Measurements from ENCODE around the gene CPNE4.
A peak's percentile ranks its signal among the peaks of the same experiment; 100 is the strongest.

Gene CPNE4

GRCh38 chr3:132034486-132035464 is at the start of gene CPNE4:
TSS of gene CPNE4 (minus strand) at chr3:132035014.
- TF ChIP-seq CTCF (IDR thresholded peaks at IDR 0.05; ENCODE audit: insufficient read depth, low read length, missing control alignments), result peak; percentile 97
- ChIA-PET POLR2A (no interaction called here), CTCF (interaction anchor here (0.6 to 10.0 kb wide), 42 partner anchors 8 to 1002 kb away, joined by 3 to 454 read pairs (median 4); no protein-coding TSS in a partner anchor)

GRCh38 chr3:132083583-132084279 is 48.9 kb upstream of the CPNE4 start:
- CTCF ChIA-PET, result interaction anchor here (1.6 kb wide), 1 partner anchor 46 kb away, joined by 3 read pairs; no protein-coding TSS in a partner anchor
- no peak overlapping the region for H3K4me3 ChIP-seq (ENCODE audit: low read depth, low read length)
- TF ChIP-seq CTCF (IDR thresholded peaks at IDR 0.05; ENCODE audit: insufficient read depth, low read length, missing control alignments), result no peak
- no peak for DNase-seq (ENCODE audit: low read depth, low spot score)
- POLR2A ChIA-PET, result no interaction called here

More at GRCh38 chr3:132034486-132035464, at the start of gene CPNE4:
- peak within 1 kb of the TSS; percentile 36 for H3K4me3 ChIP-seq (ENCODE audit: low read depth, low read length)
- no peak for DNase-seq (ENCODE audit: low read depth, low spot score)

DNA sequence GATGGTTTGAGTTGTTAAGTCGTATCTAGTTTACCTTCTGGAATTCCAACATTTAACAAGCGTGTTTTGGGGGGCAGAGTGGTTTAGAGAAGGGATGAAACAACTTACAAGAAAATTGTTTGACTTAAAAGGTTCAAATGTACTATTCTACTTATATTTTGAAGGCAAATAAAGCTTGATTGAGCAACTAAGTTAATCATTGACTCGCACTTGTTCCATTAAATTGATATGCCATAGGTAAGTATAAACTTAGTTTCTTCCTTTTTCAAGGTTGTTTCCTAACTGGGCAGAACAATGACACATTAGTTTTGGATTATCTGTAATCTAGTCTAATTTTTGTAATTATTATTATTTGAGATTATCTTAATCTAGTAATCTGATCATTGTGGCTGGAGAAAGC is 48.3 kb upstream of the CPNE4 start:
- H3K4me3 ChIP-seq (ENCODE audit: low read depth, low read length), result no peak overlapping the region
- POLR2A ChIA-PET, result no interaction called here
- no peak for DNase-seq (ENCODE audit: low read depth, low spot score)
- TF ChIP-seq CTCF (IDR thresholded peaks at IDR 0.05; ENCODE audit: insufficient read depth, low read length, missing control alignments), result no peak
- CTCF ChIA-PET, result interaction anchor here (1.6 kb wide), 1 partner anchor 45 kb away, joined by 3 read pairs; no protein-coding TSS in a partner anchor

- CTCF ChIA-PET, result interaction anchor here (1.3 kb wide), 1 partner anchor 40 kb away, joined by 3 read pairs; no protein-coding TSS in a partner anchor
- H3K4me3 ChIP-seq (ENCODE audit: low read depth, low read length), result no peak overlapping the region
- no peak for DNase-seq (ENCODE audit: low read depth, low spot score)
- TF ChIP-seq CTCF (IDR thresholded peaks at IDR 0.05; ENCODE audit: insufficient read depth, low read length, missing control alignments), result no peak
- POLR2A ChIA-PET, result no interaction called here
These were observed 44.3 kb upstream of the CPNE4 start for GRCh38 chr3:132079147-132079546.

GRCh38 chr3:132073771-132074170 is 39.0 kb upstream of the CPNE4 start:
- no peak overlapping the region for H3K4me3 ChIP-seq (ENCODE audit: low read depth, low read length)
- no peak for DNase-seq (ENCODE audit: low read depth, low spot score)
- no peak for TF ChIP-seq CTCF (IDR thresholded peaks at IDR 0.05; ENCODE audit: insufficient read depth, low read length, missing control alignments)
- ChIA-PET CTCF (interaction anchor here (0.7 to 1.5 kb wide), 2 partner anchors 34 to 39 kb away, joined by 3 to 5 read pairs; partner anchors contain the start of gene CPNE4), POLR2A (no interaction called here)

GRCh38 chr3:132071043-132071442 is 36.2 kb upstream of the CPNE4 start:
- ChIA-PET CTCF (interaction anchor here (1.3 kb wide), 1 partner anchor 108 kb away, joined by 5 read pairs; no protein-coding TSS in a partner anchor), POLR2A (no interaction called here)
- DNase-seq (ENCODE audit: low read depth, low spot score), result no peak
- no peak overlapping the region for H3K4me3 ChIP-seq (ENCODE audit: low read depth, low read length)
- TF ChIP-seq CTCF (IDR thresholded peaks at IDR 0.05; ENCODE audit: insufficient read depth, low read length, missing control alignments), result no peak

All from AG04449 (cell line).